A204.1 (cell line): ENCODE results near the gene PLIN1.

ENCODE experiments used
- FAIRE-seq: peaks from 2 replicates; lab custom pipeline; 2012; peaks lifted over from hg19 to GRCh38; lab: Jason Lieb, UNC

PLIN1 gene

DNA sequence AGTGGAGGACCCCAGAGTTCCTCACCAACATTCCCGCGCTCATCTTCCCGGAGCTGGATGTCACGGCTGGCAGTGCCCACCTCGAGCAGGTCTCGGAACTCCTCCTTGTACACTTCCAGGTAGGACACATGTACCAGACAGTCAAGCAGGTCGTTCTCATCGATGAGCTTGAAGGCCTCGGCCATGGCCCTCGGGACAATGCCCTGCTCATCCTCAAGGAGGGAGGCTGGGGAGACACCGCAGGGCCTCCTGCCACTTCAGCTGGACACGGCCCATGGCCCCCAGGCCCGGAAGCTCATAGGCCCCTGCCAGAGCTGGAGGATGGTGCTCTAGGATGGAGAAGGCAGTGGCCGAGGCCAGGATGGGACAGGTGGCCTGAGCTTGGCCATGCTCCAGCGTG lies 29.5 kb downstream of the PLIN1 start:
- no peak for FAIRE-seq

DNA sequence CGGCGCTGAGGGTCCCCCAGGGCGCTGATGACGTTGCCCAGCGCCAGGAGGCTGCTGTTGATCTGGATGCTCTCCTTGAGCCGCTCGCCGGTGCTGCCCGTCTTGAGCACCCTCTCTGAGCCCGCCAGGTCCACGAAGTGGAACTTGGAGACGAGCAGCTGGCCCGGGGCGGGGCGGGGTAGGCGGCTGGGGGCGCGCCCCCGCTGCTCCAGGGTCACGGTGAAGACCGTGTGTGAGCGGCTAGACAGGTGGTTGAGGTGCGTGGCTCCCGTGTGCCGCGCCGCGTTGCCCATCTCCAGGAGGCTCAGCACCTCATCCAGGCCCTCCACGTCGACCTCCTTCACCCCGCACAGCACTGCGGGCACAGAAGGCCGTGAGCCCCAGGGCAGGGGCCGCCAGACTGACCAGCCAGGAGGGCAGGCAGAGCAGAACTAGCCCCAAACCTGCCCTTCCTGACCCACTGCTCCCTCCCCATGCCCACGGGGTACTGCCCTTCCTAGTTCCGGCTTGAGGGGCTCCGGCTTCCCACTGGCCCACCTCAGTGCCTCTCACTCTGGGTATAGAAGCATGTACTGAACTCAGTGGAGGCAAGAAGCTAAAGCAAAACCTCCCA lies 30.0 kb downstream of the PLIN1 start:
- no peak for FAIRE-seq

DNA sequence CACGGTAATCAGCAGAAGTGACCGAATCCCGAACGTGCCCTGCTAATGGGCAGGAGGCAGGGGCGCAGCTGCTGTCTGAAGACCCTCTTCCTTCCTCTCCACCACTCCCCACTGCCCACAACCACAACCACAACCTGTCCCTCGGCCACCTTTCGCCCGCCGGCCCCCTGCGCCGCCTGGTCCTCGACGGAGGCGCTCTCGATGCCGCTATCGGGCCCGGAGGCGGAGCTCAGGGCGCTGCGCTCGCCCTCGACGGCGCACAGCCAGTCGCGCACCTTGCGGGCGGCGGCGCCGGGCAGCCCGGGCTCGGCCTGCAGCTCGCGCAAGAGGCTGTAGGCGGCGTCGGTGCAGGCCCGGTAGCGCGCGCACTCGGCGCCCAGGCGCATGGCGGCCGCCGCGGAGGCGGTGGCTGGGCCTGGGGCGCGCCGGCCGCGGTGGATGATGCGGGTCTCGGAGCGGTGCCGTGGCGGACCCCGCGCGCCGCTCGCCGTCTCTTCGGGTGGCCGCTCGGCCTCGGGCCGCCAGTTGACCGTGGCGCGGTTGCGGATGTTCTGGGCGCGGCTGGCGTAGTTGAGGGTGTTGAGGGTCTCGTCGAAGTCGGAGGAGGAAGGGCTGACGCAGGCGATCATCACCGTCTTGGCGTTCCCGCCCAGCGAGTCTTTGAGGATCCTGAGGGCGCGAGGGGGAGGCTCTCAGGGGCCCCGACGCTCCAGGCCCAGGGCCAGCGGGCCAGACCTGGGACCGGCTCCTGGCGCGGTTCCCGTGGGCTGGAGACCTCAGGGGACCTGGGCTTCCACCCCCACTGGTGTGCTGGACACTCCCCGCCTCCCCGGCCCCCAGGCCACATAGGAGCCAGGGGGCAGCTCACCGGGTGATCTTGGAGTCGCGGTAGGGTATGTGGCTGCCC lies 30.8 kb downstream of the PLIN1 start:
- FAIRE-seq: no peak

DNA sequence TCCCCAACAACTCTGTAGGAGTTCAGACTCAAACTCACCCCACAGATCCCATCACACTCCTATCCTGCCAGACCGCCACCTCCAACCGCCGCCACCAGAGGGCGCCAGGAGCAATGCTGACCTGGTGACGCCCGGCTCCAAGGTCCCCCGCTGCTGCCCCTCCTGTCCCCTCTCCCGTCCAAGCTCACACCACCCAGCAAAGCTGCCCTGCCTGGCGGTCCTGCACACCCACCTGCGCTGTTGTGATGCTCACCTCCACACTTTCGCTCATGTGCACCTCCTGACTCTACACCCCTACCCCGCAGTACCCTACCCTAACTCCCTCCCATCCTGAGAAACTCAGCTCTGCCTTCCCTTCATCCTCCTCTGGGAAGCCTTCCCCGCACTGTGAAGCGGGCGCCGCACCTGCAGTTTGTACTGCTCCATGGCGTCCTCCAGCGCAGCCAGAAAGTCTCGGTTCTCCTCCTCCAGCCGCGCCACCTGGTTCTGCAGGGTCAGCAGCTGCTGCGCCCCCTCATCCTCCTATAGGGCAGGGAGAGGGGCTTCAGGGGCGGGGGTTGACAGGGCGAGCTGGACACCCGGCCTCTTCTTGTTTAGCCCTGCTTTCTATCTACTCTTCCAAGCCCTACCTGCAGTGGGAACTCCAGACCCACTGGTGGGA lies 31.8 kb downstream of the PLIN1 start:
- no peak for FAIRE-seq

DNA sequence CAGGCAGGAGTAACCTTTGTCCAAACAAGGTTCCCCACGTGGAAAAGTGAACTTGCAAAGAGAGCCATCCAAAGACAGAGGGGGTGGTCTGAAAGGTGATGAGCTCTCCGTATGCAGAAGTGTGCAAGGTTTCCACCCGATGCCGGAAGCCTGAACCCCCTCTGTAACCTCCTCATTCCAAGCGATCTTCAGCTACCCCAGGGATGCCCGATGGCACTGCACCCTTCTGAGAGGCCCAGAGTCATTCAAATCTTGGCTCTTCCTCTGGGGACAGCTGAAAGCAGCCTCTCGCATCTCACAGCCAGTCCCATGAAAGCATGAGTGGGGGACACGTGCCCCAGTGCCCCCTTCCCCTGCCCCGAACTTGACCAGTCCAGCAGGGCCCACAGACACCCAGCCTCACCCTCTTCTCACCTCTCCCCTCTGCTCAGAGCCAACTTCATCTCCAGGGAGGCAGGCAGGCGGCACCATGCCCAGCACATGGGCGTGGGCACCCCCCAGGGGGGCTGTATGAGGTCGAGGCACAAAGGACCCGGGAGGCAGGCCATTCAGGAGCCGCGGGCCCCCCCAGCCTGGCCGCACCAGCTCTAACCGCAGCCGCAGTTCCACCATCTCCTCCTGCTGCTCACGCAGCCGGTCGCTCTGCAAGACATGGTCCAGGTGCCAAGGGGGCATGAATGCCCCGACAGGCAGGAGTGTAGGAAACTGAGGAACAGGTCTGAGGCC lies 32.6 kb downstream of the PLIN1 start:
- FAIRE-seq: no peak

DNA sequence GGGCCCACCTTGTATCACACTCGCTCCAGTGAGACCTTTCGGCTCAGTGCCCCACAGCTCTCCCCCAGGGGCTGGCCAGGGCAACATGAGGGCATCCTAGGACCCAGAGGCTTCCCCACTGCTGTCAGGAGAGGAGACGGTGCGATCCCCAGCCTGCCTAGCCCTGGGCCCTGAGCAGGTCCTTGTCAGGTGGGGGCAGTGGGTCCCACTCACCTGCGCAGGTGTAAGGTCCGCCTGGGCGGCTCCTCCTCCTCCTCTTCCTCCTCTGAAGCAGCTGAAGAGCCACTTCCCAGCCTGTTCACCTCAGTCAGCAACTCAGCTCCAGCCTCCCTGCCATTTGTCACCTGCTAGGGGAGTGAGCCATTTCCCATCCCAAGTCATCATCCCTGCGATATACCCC lies 33.5 kb downstream of the PLIN1 start:
- FAIRE-seq: no peak

DNA sequence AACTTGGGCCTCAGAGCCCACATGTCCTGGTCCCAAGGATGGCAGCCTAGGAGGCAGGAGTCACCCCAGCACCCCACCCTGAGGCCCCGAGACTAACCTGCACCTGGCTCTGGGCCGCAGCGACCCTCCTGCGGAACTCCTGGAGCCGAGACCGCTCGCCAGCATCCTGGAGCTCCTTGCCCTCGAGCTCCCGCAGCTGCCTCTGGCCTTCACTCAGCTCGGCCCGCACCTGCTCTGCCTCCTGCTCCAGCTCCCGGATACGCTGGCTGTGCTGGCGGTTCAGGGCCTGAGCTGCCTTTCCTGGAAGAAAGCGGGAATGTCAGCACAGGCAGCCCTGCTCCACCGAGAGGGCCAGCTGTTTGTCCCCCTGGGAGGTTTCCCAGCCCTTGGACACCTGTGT lies 37.1 kb downstream of the PLIN1 start:
- FAIRE-seq: no peak

DNA sequence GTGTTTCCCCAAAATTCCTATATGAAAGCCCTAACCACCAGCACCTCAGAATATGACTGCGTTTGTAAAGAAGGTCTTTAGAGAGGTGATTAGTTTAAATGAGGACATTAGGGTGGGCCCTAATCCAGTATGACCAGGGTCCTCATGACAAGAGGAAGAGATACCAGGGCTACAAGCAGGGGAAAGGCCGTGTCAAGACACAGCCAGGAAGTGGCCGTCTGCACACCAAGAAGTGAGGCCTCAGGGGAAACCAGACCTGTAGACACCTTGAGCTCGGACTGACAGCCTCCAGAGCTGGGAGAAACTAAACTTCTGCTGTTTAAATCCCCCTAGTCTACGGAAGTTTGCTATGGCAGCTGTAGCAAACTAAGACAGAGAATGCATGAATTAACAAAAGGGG lies 38.1 kb downstream of the PLIN1 start:
- no peak for FAIRE-seq

DNA sequence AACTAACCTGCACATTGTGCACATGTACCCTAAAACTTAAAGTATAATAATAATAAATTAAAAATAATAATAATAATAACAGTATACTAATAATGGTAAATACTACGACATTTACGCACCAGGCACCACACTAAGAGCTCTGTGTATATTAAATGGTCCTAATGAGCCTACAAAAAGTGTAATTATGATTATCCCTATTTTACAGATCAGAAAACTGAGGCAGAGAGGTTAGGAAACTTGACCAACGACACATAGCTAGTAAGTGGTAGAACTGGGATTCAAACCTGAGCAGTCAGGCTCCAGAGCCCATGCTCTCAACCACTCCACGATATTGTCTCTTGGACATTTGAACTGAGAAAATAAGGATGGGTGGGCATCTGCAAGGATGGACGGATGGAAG lies 38.9 kb downstream of the PLIN1 start:
- FAIRE-seq: no peak

DNA sequence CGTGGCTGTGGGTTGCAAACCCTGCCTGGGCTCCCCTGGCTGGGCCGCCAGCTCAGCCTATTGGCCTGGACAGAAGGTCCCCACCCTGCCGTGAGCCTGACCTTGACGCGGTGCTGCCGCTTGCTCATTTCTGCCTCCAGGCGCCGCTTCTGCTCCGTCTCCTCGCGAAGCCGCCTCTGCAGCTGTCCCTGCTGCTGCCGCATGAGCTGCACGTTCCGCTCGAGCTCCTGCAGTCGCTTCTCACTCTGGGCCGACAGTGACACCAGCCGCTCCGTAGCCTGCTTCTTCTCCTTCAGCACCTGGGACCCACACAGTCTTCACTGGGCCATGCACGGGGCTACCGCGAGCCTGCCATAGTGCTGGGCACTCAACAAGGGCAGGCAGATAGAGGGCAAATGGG lies 45.6 kb downstream of the PLIN1 start:
- FAIRE-seq: no peak

DNA sequence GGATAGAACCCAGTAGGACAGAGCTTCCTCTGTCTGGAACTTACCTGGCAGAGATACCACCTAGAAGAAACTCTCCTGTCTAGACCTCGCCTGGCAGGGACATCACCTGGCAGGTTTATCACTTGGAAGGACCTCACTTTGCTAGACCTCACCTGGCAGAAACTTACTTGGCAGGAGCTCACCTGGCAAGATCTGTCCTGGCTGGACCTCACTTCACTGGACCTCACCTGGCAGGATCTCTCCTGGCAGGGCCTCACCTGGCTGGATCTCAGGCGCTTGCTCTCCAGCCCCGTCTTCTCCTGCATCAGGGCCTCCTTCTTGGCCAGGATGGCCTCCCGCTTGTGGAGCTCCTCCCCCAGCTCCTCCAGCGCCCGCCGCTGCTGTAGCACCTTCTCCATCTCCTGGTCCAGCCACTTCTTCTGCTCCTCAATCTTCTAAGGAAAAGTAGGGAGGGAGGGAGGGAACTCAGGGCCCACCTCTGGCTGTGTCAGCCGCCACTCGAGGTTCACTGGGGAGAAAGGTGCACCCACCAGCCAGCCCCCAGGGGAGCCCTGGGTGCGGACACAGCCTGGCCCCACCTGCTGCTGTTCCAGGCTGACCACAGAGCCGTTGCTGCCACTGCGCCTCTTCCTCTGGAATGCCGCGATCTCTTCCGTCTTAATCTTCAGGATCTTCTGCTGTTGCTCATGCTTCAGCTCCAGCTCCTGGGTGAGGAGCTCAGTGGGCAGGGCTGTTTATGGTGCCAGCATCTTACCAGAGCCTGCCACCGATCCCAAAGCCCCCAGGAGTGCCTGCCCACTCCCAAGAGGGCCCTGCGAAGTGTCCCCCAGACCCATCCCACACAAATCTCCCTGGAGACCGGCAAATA lies 46.4 kb downstream of the PLIN1 start:
- no peak for FAIRE-seq

DNA sequence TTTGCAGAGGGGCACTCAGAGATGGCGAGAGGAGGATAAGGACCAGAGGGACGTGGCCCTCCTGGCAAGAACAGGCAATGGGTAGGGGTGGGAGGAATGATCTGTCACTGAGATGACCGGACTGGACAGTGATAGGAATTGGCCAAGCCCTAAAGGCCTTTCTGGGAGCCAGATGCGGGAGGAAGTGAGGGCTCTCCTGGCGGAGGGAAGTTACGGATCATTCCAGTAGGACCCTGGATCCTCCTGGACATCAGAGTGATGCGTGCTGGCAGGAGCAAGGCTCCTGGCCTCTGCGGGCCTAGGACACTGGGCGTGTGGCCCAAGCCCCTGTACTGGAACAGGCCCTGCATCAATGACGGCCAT lies 47.3 kb downstream of the PLIN1 start:
- FAIRE-seq: no peak

DNA sequence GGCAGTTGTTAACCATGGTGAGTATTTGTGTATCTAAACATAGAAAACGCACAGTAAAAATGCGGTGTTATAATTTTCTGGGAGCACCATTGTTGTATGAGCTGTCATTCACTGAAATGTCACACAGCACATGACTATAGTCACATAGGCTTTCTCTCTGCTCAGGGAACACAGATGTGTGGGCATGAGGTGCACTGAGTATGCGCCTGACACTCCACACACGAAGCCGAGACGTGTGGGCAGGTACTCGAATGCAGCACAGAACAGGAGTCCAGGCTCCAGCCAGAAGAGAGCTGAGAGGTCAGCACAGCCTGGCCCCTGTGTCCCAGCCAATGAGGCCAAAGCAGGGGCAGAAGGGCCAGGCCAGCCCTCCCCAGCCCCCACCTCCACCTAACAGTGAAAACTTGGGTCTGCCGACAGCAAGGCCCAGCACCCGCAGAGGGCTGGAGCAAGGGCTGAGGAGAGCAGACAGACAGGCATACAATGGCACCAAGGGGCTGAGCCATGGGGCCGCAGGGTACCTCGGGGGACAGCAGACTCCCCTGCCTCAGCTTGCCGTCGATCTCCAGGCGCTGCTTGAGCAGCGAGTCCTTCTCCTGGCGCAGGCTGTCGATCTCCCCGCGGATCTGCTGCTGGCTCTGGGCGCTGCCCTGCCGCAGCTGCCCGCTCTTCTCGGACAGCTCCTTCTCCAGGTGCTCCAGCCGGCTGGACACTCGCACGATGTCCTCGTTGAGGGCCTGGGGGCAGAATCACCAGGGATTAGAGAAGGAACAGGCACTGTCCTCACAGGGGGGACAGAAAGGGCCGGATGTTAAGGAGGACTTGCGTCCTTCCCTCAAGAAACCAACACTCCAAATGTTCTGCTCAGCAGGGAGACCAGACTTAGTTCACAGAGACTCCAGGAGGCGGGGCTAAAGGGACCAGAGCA lies 47.9 kb downstream of the PLIN1 start:
- FAIRE-seq: no peak

DNA sequence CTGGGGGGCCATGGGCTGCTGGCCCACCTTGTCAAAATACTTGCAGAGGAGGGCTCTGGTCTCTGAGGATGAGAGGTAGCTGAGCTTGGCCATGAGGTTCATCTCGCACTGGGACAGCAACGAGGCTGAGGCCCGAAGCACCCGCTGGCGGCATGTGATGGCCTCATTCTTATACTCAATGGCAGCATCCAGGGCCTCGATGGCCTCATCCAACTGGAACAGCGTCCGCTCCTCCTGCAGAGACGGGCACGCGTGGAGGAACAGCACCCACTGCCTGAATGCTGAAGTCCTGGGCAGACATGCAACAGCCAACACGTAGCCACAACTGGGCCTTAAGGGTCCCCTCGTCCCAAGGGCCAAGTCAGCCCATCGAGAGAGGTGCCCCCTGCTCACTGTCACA lies 48.9 kb downstream of the PLIN1 start:
- FAIRE-seq: no peak

DNA sequence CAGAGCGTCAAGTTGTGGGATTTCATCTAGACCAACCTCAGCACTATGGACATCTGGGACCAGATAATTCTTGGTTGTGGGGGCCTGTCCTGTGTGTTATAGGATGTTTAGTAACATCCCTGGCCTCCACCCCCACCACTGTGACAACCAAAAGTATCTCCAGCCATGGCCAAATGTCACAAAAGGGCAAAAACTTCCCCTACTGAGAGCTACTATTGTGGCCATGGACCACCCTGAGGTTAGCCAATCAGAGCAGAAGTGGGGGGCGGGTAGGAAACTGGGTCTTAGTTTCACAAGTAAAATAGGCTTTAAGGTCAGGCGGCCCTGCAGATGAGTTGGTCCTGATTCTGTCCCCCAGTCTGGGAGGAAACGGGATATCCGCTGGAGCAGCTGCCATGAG lies 49.3 kb downstream of the PLIN1 start:
- no peak for FAIRE-seq

DNA sequence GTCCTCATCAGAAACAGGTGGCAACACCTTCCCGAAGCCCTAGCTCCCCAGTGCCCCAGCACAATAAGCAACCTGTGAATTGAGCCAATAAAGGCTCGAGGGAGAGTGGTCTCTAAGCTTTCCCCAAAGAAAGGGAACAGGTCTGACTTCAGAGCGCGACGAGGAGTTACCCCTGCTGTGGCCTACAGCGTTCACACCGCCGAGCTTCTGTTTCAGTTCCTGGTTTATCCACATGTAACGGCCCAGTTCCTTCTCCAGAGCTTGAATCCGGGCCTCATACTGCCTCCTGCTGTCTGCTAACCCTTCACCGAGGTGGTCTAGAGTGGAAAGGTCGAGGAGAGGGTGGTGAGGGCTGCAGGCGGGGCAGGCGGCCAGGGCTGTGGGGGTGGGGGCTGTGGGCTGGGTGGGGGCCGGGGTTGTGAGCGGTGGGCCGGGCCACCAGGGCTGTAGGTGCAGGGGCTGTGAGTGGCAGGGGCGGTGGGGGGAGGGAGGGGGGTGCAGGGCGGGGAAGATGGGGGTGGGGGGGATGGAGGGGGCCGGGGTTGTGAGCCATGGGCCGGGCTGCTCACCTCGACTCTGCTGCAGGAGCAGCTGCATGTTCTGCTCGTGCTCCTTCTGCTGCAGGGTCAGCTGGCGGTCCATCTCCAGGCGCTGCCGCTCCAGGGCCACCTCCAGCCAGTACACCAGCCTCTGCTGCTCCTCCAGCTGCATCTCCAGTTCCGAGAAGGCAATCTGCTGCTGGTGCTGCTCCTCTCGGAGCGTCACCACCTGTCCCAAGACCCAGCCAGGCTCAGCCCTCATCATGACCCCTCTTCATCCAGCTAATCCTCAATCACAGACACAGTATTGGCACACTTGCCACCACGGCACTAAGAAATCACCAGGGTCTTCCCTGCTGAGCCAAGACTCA lies 50.1 kb downstream of the PLIN1 start:
- FAIRE-seq: no peak

DNA sequence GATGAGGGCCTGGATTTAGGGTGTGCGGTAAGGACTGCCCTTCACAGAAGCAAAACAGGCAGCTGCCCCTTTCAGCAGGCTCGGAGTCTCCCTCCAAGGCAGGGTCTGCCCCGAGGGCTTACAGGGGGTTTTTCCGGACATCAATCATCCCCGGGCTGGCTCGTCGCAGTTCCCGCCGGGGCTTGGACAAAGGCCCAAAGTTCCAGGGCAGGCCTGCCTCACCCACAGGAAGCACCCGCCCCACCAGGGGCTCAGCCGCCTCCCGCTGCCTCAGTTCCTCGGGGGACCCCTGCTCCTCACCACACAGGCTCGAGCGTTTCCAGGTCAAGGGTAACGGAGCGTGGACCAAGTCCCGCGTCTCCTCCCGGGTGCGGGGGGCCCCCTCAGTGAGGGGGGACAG lies 50.9 kb downstream of the PLIN1 start:
- FAIRE-seq: no peak

DNA sequence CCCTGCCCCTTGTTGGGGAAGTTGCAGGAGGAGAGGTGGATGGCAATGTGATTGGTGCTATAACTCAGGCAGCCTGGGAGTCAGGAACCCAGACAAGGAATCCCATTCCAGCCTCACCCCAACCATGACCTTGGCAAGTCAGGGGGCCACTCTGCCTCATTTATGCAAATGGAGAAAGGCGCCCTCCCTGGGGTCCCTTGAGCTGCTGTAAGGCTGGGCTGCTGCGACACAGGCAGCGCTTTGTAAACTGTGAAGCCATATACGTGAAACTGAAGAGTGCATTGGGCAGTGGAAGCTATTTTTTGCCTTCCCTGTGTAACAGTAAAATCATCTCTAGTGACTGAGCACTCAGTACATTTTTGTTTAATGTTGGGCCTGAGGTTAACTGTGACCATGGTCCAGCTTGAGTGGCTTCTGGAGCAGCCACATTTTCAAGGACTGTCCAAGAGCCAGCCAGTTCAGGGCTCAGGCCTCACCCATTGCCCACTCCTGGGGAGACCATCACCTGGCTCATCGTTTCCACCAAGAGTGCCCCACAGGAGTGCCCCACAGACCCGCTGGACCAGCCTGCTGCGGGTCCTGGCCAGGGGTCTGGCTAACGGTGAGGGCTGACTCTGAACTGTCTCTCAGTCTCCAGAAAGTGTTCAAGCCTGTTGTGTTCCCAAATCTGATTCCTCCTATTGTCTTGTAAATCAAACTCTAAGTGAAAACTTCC lies 51.8 kb downstream of the PLIN1 start:
- FAIRE-seq: no peak

DNA sequence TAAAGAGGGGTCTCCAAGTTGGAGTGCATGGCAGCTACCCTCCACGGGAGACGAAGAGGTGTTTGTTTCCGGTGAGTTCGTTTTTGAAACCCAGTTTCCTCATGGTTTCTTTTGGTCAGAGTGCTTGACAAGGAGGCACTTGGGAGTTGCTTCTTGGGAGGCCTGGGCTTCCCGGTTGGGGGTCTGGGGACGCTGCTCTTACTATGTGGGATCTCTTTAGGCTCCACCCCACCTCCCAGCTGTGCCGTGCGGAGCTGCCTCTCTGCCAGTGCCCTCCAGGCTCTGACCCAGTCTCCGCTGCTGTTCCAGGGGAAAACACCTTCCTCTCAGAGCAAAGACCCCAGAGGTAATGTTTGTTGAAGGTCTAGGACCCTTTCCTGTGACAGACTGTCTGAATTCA lies 53.5 kb downstream of the PLIN1 start:
- FAIRE-seq: no peak
